SK-N-SH treated with all-trans-retinoic acid at 6 μM for 48 hours (cell line): Measurements from ENCODE around the gene HLA-G.

ENCODE experiments used
- ATAC-seq: fragments of 200-7000 bp; cut with Tn5 transposase; 3 replicates; pipeline ENCODE4 v1.9.1; 2020; ENCODE audit warnings: mild to moderate bottlenecking, moderate library complexity
- ARNTL ChIP-seq: fragments of 450-650 bp; formaldehyde crosslinking; IDR thresholded peaks from 2 replicates; pipeline ENCODE4 v1.5.0; 2020; ENCODE audit warnings: low read depth, mild to moderate bottlenecking, moderate library complexity, borderline replicate concordance
- BACH2 ChIP-seq: fragments of 250-450 bp; sonication (Bioruptor Pico); IDR thresholded peaks from 2 replicates; pipeline ENCODE4 v1.9.0; 2021; ENCODE audit warnings: mild to moderate bottlenecking, borderline replicate concordance
- CSDC2 ChIP-seq: fragments of 250-450 bp; sonication (Bioruptor Pico); IDR thresholded peaks from 2 replicates; pipeline ENCODE4 v1.5.0; 2020; ENCODE audit warnings: mild to moderate bottlenecking, moderate library complexity
- CSRNP3 ChIP-seq: fragments of 250-450 bp; sonication (Bioruptor Pico); IDR thresholded peaks from 2 replicates; pipeline ENCODE4 v1.5.1; 2021; ENCODE audit warnings: mild to moderate bottlenecking, moderate library complexity
- ESRRG ChIP-seq: fragments of 250-450 bp; sonication (Bioruptor Pico); IDR thresholded peaks from 2 replicates; pipeline ENCODE4 v1.6.1; 2021; ENCODE audit warnings: mild to moderate bottlenecking
- GLIS3 ChIP-seq: fragments of 250-450 bp; sonication (Bioruptor Pico); IDR thresholded peaks from 2 replicates; pipeline ENCODE4 v1.5.0; 2020; ENCODE audit warnings: mild to moderate bottlenecking, moderate library complexity
- ISL1 ChIP-seq: fragments of 250-450 bp; sonication (Bioruptor Pico); IDR thresholded peaks from 2 replicates; pipeline ENCODE4 v2.1.2; 2022; ENCODE audit warnings: mild to moderate bottlenecking, moderate library complexity
- OSR1 ChIP-seq: fragments of 250-450 bp; sonication (Bioruptor Pico); IDR thresholded peaks from 2 replicates; pipeline ENCODE4 v1.8.0; 2022; ENCODE audit warnings: moderate library complexity, mild to moderate bottlenecking, inconsistent platforms
- PATZ1 ChIP-seq: fragments of 250-450 bp; sonication (Bioruptor Pico); IDR thresholded peaks from 2 replicates; pipeline ENCODE4 v1.8.0; 2020; ENCODE audit warnings: mild to moderate bottlenecking, moderate library complexity, borderline replicate concordance
- PPARA ChIP-seq: fragments of 250-450 bp; sonication (Bioruptor Pico); IDR thresholded peaks from 2 replicates; pipeline ENCODE4 v1.5.0; 2020; ENCODE audit warnings: mild to moderate bottlenecking, borderline replicate concordance
- RARB ChIP-seq: fragments of 250-450 bp; sonication (Bioruptor Pico); IDR thresholded peaks from 2 replicates; pipeline ENCODE4 v1.8.0; 2021; ENCODE audit warnings: mild to moderate bottlenecking, moderate library complexity
- SNAI2 ChIP-seq: fragments of 250-450 bp; sonication (Bioruptor Pico); IDR thresholded peaks from 2 replicates; pipeline ENCODE4 v1.5.0; 2020; ENCODE audit warnings: mild to moderate bottlenecking, moderate library complexity
- TCF4 ChIP-seq: fragments of 250-450 bp; sonication (Bioruptor Pico); IDR thresholded peaks from 2 replicates; pipeline ENCODE4 v1.8.0; 2021; ENCODE audit warnings: mild to moderate bottlenecking, moderate library complexity, borderline replicate concordance
- TOX ChIP-seq: fragments of 250-450 bp; sonication (Bioruptor Pico); IDR thresholded peaks from 2 replicates; pipeline ENCODE4 v1.8.0; 2021; ENCODE audit warnings: mild to moderate bottlenecking, moderate library complexity, borderline replicate concordance
- TSHZ2 ChIP-seq: fragments of 250-450 bp; sonication (Bioruptor Pico); IDR thresholded peaks from 2 replicates; pipeline ENCODE4 v1.5.0; 2020; ENCODE audit warnings: mild to moderate bottlenecking, moderate library complexity
- ZC3H10 ChIP-seq: fragments of 250-450 bp; sonication (Bioruptor Pico); IDR thresholded peaks from 2 replicates; pipeline ENCODE4 v1.5.1; 2021; ENCODE audit warnings: mild to moderate bottlenecking, moderate library complexity
- ZFP30 ChIP-seq: fragments of 450-650 bp; formaldehyde crosslinking; IDR thresholded peaks from 2 replicates; pipeline ENCODE4 v1.5.0; 2022; ENCODE audit warnings: mild to moderate bottlenecking, moderate library complexity
- ZNF565 ChIP-seq: fragments of 450-650 bp; formaldehyde crosslinking; conservative IDR thresholded peaks from 2 replicates; pipeline ENCODE4 v1.5.0; 2020; ENCODE audit warnings: low read depth, mild to moderate bottlenecking, moderate library complexity
- ZNF70 ChIP-seq: fragments of 450-650 bp; formaldehyde crosslinking; IDR thresholded peaks from 2 replicates; pipeline ENCODE4 v1.5.0; 2020; ENCODE audit warnings: mild to moderate bottlenecking, moderate library complexity
- ZNF8 ChIP-seq: fragments of 450-650 bp; formaldehyde crosslinking; IDR thresholded peaks from 2 replicates; pipeline ENCODE4 v1.5.0; 2020; ENCODE audit warnings: mild to moderate bottlenecking, moderate library complexity
- TF ChIP-seq, protein P1 (sequence below): fragments of 250-450 bp; sonication (Bioruptor Pico); IDR thresholded peaks from 2 replicates; pipeline ENCODE4 v1.8.0; 2021; ENCODE audit warnings: low read depth, mild to moderate bottlenecking, moderate library complexity, borderline replicate concordance
- TF ChIP-seq, protein P2 (sequence below): fragments of 250-450 bp; sonication (Bioruptor Pico); IDR thresholded peaks from 2 replicates; pipeline ENCODE4 v1.5.1; 2020; ENCODE audit warnings: low read depth, mild to moderate bottlenecking, moderate library complexity

The HLA-G gene

GRCh38 chr6:29853245-29853644 is 25.6 kb downstream of the HLA-G start:
- no peak for ATAC-seq
- TF ChIP-seq TOX: no peak
- no peak for TF ChIP-seq TCF4 (CRISPR knock-in tag)
- TF ChIP-seq, protein P1, sequence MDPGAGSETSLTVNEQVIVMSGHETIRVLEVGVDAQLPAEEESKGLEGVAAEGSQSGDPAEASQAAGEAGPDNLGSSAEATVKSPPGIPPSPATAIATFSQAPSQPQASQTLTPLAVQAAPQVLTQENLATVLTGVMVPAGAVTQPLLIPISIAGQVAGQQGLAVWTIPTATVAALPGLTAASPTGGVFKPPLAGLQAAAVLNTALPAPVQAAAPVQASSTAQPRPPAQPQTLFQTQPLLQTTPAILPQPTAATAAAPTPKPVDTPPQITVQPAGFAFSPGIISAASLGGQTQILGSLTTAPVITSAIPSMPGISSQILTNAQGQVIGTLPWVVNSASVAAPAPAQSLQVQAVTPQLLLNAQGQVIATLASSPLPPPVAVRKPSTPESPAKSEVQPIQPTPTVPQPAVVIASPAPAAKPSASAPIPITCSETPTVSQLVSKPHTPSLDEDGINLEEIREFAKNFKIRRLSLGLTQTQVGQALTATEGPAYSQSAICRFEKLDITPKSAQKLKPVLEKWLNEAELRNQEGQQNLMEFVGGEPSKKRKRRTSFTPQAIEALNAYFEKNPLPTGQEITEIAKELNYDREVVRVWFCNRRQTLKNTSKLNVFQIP (CRISPR knock-in tag): no peak
- TF ChIP-seq CSRNP3 (CRISPR knock-in tag): no peak
- TF ChIP-seq ZNF565: no peak
- no peak for TF ChIP-seq PATZ1 (CRISPR knock-in tag)
- no peak for TF ChIP-seq BACH2 (CRISPR knock-in tag)
- no peak for TF ChIP-seq ARNTL (CRISPR knock-in tag)
- TF ChIP-seq ESRRG (CRISPR knock-in tag): no peak
- TF ChIP-seq ZNF70 (CRISPR knock-in tag): no peak
- no peak for TF ChIP-seq ZFP30 (CRISPR knock-in tag)
- TF ChIP-seq SNAI2 (CRISPR knock-in tag): no peak
- no peak for TF ChIP-seq ZC3H10 (CRISPR knock-in tag)
- no peak for TF ChIP-seq ZNF8
- no peak for TF ChIP-seq PPARA (CRISPR knock-in tag)
- no peak for TF ChIP-seq CSDC2 (CRISPR knock-in tag)
- TF ChIP-seq GLIS3 (CRISPR knock-in tag): no peak
- no peak for TF ChIP-seq RARB (CRISPR knock-in tag)
- TF ChIP-seq, protein P2, sequence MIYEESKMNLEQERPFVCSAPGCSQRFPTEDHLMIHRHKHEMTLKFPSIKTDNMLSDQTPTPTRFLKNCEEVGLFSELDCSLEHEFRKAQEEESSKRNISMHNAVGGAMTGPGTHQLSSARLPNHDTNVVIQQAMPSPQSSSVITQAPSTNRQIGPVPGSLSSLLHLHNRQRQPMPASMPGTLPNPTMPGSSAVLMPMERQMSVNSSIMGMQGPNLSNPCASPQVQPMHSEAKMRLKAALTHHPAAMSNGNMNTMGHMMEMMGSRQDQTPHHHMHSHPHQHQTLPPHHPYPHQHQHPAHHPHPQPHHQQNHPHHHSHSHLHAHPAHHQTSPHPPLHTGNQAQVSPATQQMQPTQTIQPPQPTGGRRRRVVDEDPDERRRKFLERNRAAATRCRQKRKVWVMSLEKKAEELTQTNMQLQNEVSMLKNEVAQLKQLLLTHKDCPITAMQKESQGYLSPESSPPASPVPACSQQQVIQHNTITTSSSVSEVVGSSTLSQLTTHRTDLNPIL: no peak
- TF ChIP-seq OSR1 (CRISPR knock-in tag): no peak

- TF ChIP-seq CSRNP3 (CRISPR knock-in tag) (no peak), ZC3H10 (CRISPR knock-in tag) (no peak), OSR1 (CRISPR knock-in tag) (no peak), PATZ1 (CRISPR knock-in tag) (no peak), CSDC2 (CRISPR knock-in tag) (no peak), TSHZ2 (CRISPR knock-in tag) (no peak), ISL1 (CRISPR knock-in tag) (no peak)
- TF ChIP-seq, protein P2: no peak
- no peak for ATAC-seq
Measured at GRCh38 chr6:29858006-29858405, 30.4 kb downstream of the HLA-G start.
